Thoracic aorta (tissue), 2 donors: ENCODE data around the gene CASQ2. TPM values are rescaled to one million over a fixed set of nuclear protein-coding genes. Genes with fewer than 3 reads are reported as not detected.

Experiments
- ATAC-seq: fragments of 150-250 bp; one replicate; pipeline ENCODE4 v1.8.0; 2017; ENCODE audit warnings: low read depth; ENCODE audit not compliant: insufficient number of reproducible peaks, low FRiP score
- DNase-seq: peaks from one replicate; pipeline ENCODE4 v3.0.0-alpha.2; 2020; ENCODE audit warnings: low spot score
- H3K27ac ChIP-seq, 2 donors: fragments of 200-600 bp; sonication (generic); 1 replicate in 1 of 2; 2 replicates in 1 of 2; pipeline ENCODE4 v1.5.1; 2016; ENCODE audit warnings: mild to moderate bottlenecking in 2 of 2, moderate library complexity in 2 of 2
- H3K27me3 ChIP-seq: fragments of 200-600 bp; sonication (generic); replicated peaks from 2 replicates; pipeline ENCODE4 v1.6.0; 2016; ENCODE audit warnings: mild to moderate bottlenecking; ENCODE audit not compliant: insufficient read depth
- H3K36me3 ChIP-seq: fragments of 200-600 bp; sonication (generic); one replicate; pipeline ENCODE4 v1.5.1; 2016
- H3K4me1 ChIP-seq, 2 donors: fragments of 200-600 bp; sonication (generic); 1 replicate in 1 of 2; 2 replicates in 1 of 2; pipeline versions ENCODE4 v1.5.1 to v1.6.0; 2016; ENCODE audit warnings: low read depth in 2 of 2, mild to moderate bottlenecking in 1 of 2; ENCODE audit not compliant: control insufficient read depth in 1 of 2
- H3K4me3 ChIP-seq: fragments of 200-600 bp; sonication (generic); 2 replicates; pipeline ENCODE4 v1.5.1; 2016; ENCODE audit warnings: mild to moderate bottlenecking
- H3K9me3 ChIP-seq: fragments of 200-600 bp; sonication (generic); 2 replicates; pipeline ENCODE4 v1.5.1; 2016
- CTCF ChIP-seq: fragments of 200-600 bp; sonication (generic); IDR thresholded peaks from one replicate; pipeline ENCODE4 v1.5.1; 2019; ENCODE audit warnings: antibody characterized with exemption
- total RNA-seq, 2 donors: library from RNA; depleted of rRNA; stranded (reverse); fragments of >200 nt; gene quantifications; one replicate each; pipeline versions ENCODE4 v1.1.0 to v1.2.3, GENCODE V29; 2016

Gene CASQ2
- total RNA-seq, 2 donors from 2014 or later, result 6.6 to 12.5 TPM

- ATAC-seq, result no peak
- no peak for TF ChIP-seq CTCF
- no peaks in the 10 kb centered on the region for H3K27me3 ChIP-seq
Observed at GRCh38 chr1:115718011-115718754, 50.3 kb downstream of the CASQ2 start.

GRCh38 chr1:115717541-115717940, 51.0 kb downstream of the CASQ2 start:
- Histone ChIP-seq H3K9me3 (no peaks in the 10 kb centered on the region), H3K27ac (no peak overlapping the region), H3K4me3 (no peak overlapping the region), H3K27me3 (no peaks in the 10 kb centered on the region), H3K36me3 (no peaks in the 10 kb centered on the region), H3K4me1 (no peaks in the 10 kb centered on the region)
- TF ChIP-seq CTCF, result peak; percentile 54
- ATAC-seq (peak; percentile 23), DNase-seq (no peak)

More at GRCh38 chr1:115718011-115718754, 50.3 kb downstream of the CASQ2 start:
- H3K27ac ChIP-seq, result no peak overlapping the region
- H3K36me3 ChIP-seq, result no peaks in the 10 kb centered on the region
- H3K9me3 ChIP-seq, result no peaks in the 10 kb centered on the region
- no peaks in the 10 kb centered on the region for H3K4me1 ChIP-seq
- no peak for DNase-seq
- no peak overlapping the region for H3K4me3 ChIP-seq

- ATAC-seq, result no peak
- no peaks in the 10 kb centered on the region for H3K27me3 ChIP-seq
- no peaks in the 10 kb centered on the region for H3K36me3 ChIP-seq
- no peak for DNase-seq
- H3K4me3 ChIP-seq, result no peak overlapping the region
- H3K9me3 ChIP-seq, result no peaks in the 10 kb centered on the region
- no peak for TF ChIP-seq CTCF
- no peaks in the 10 kb centered on the region for H3K4me1 ChIP-seq
- no peak overlapping the region for H3K27ac ChIP-seq
Observed at GRCh38 chr1:115714572-115715141, 53.9 kb downstream of the CASQ2 start.

GRCh38 chr1:115713906-115714305, 54.6 kb downstream of the CASQ2 start:
- no peak for DNase-seq
- no peaks in the 10 kb centered on the region for H3K36me3 ChIP-seq
- no peak overlapping the region for H3K27ac ChIP-seq
- no peaks in the 10 kb centered on the region for H3K27me3 ChIP-seq
- TF ChIP-seq CTCF, result no peak
- H3K4me3 ChIP-seq, result no peak overlapping the region
- no peaks in the 10 kb centered on the region for H3K9me3 ChIP-seq
- H3K4me1 ChIP-seq, result no peaks in the 10 kb centered on the region
- no peak for ATAC-seq

- no peak for DNase-seq
- H3K9me3 ChIP-seq, result no peaks in the 10 kb centered on the region
- H3K4me3 ChIP-seq, result no peak overlapping the region
- H3K27ac ChIP-seq, result no peak overlapping the region
- no peak for ATAC-seq
- TF ChIP-seq CTCF, result no peak
- H3K36me3 ChIP-seq, result no peaks in the 10 kb centered on the region
- H3K4me1 ChIP-seq, result no peaks in the 10 kb centered on the region
- H3K27me3 ChIP-seq, result no peaks in the 10 kb centered on the region
Observed at GRCh38 chr1:115712911-115713609, 55.5 kb downstream of the CASQ2 start.
